NCI-H2171 treated with DMSO at 0.1 percent for 48 hours (cell line): ENCODE measurements around the gene BMERB1.
"Not testable (repeated sequence)": the region's sequence is repeated elsewhere in the genome, so short reads cannot be mapped to it uniquely, and the experiment has no call there.

Source experiments
- DNase-seq: peaks from one replicate; lab custom pipeline; 2025; lab: John Stamatoyannopoulos, UW

Gene BMERB1

DNA sequence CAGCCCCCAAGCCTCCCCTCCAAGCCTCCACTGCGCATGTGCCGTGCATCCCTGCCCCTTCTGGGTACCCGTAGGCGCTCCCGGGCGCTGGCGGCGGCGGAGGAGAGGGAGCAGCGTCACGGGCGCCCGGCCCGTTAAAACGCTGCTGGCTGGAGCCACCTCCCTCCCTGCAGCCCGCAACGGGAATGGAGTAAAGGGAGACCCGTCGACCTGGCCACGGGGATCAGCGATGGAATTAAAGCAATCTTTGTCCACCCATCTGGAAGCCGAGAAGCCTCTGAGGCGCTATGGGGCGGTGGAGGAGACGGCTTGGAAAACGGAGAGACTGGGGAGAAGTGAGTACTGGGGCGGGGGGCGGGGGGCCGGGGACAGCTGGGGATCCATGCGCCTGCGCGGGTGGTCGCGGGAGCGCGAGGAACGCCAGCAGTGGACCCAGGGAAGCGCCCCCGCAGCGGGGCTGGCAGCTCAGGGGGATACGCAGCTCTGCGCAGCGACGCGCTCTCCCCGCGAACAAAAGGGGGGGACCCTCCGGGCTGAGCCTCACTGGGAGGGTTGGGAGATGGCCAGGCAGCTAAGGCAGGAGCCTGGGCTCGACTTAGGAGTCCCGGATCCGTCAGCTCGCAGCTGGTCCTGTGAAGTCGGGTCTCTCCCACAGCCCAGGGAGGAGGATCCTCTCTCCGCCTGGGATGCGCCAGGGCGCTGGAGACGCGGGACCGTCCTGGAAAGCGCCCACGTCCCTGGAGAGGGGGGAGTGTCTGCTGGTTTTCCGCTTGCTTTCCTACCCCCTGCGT, at the start of gene BMERB1:
Gene BMERB1, plus strand, starts transcription at position 164 of the 791 bp plus-strand sequence. Its CDS starts 66 bp downstream, at position 230.
- DNase-seq: no peak

DNA sequence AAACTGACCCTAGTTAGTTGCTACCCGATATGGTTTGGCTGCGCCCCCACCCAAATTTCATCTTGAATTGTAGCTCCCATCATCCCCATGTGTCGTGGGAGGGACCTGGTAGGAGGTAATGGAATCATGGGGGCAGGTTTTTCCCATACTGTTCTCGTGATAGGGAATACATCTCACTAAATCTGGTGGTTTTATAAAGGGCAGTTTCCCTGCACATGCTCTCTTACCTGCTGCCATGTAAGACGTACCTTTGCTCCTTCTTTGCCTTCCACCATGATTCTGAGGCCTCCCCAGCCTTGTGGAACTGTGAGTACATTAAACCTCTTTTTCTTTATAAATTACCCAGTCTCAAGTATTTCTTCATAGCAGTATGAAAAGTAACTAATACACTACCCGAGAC, 46.3 kb upstream of the BMERB1 start:
- not testable (repeated sequence) for DNase-seq

GRCh38 chr16:15389916-15390315, 44.5 kb upstream of the BMERB1 start:
- not testable (repeated sequence) for DNase-seq

DNA sequence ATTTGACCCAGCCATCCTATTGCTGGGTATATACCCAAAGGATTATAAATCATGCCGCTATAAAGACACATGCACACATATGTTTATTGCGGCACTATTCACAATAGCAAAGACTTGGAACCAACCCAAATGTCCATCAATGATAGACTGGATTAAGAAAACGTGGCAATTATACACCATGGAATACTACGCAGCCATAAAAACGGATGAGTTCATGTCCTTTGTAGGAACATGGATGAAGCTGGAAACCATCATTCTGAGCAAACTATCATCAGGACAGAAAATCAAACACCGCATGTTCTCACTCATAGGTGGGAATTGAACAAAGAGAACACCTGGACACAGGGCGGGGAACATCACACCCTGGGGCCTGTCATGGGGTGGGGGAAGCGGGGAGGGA, 41.4 kb upstream of the BMERB1 start:
- DNase-seq: not testable (repeated sequence)

GRCh38 chr16:15395631-15396508, 38.5 kb upstream of the BMERB1 start, which contains the start of gene MPV17L:
Gene MPV17L, plus strand, starts transcription at chr16:15395754. Its CDS starts 144 bp downstream, at chr16:15395898.
- DNase-seq: peak; percentile 70

DNA sequence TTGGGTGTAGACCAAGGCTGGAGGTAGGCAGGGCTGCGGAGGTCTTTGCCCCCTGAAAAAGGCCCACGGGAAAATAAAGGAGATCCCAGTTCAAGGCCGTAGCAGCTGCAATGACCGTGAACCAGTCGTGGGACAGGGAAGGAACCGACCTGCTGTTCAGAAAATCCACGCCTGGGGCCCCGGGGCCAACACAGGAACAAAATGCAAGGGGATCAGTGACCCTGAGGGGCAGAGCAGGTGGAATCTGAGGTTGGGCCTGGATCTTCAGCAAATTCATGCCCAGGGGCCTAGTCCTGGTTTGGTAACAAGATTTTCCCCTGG, 37.9 kb upstream of the BMERB1 start:
- DNase-seq: not testable (repeated sequence)

- no peak for DNase-seq
Observed at GRCh38 chr16:15396948-15397594, 37.3 kb upstream of the BMERB1 start.

- no peak for DNase-seq
Observed at GRCh38 chr16:15398618-15399316, 35.6 kb upstream of the BMERB1 start.

- no peak for DNase-seq
Observed at GRCh38 chr16:15399317-15399716, 35.1 kb upstream of the BMERB1 start.

DNA sequence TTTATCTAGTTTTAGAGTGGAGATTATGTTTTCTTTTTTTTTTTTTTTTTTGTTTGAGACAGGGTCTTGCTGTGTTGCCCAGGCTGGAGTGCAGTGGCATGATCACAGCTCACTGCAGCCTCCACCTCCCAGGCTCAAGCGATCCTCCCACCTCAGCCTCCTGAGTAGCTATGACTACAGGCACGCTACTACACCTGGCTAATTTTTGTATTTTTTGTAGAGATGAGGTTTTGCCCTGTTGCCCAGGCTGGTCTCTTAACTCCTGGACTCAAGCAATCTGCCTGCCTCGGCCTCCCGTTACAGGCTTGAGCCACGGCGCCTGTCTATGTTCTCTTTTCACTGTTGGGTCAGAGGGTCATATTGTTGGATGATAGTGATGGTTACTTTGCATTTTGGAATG, 34.1 kb upstream of the BMERB1 start:
- DNase-seq: not testable (repeated sequence)

DNA sequence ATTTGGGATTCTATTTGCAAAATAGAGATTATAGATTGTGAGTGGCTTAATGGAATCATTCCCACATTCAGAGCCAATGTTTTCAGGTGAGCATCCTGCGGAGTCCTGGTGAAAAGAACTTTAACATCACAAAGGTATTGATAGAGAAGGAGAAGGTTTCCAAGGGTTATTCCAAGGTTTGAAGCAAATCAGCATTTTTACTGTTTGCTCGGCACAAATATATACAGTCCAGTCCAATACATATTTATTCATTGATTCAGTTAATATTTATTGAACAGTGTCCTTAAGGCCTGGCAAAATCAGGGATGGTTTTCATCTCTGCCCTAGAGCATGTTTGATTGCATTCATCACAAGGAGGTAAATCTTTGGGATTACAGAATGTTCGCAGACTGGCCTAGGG, 32.4 kb upstream of the BMERB1 start:
- DNase-seq: no peak

GRCh38 chr16:15403392-15403995, 30.9 kb upstream of the BMERB1 start:
- no peak for DNase-seq

DNA sequence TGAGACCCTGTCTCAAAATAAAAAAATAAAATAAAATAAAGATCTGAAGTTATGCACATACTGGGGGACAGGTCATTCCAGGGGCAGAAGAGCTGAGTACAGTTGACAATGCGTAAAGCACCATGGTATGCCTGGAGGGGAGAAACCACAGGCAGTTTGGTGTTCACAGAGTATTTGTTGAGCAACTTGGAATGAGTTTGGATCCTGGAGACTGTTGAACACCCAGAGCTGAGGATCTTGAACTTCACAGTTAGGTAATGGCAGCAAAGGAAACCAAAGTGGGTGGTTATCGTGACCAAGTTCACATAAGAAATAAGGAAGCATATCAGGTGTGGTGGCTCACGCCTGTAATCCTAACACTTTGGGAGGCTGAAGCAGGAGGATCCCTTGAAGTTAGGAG, 30.3 kb upstream of the BMERB1 start:
- DNase-seq: not testable (repeated sequence)

DNA sequence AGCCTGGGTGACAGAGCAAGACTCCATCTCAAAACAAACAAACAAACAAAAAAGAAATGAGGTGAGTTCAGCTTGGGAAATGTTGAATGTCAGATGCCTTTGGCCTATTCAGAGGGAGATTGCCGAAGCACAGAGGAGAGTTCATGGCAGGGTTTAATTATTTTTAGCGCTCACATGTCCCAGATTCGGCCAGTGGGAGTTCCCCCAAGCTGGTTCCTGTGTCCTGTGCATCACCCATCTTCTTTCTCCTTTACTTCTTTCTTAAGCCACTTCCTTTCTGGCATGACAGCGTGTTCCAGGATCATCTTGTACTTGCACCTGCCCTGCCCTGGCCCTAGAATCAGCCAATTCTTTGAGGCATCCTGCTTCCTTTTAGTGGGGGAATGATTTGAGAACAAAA, 29.6 kb upstream of the BMERB1 start:
- DNase-seq: no peak

DNA sequence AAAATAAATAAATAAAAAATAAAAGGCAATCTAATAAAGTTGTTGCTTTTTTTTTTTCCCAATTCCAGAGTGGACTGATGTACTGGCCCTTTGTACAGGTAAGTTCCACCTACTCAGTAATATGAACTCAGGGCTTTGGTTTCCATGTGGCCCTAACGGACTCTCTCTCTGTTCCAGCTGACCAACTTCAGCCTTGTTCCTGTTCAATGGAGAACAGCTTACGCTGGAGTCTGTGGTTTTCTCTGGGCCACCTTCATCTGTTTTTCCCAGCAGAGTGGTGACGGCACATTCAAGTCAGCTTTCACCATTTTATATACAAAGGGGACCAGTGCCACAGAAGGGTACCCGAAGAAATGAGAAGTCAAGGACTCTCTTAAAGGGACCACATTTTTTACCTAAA, 26.6 kb upstream of the BMERB1 start:
- DNase-seq: not testable (repeated sequence)

- not testable (repeated sequence) for DNase-seq
Observed at GRCh38 chr16:15409476-15409875, 24.9 kb upstream of the BMERB1 start.

GRCh38 chr16:15415511-15415985, 18.8 kb upstream of the BMERB1 start:
- no peak for DNase-seq

DNA sequence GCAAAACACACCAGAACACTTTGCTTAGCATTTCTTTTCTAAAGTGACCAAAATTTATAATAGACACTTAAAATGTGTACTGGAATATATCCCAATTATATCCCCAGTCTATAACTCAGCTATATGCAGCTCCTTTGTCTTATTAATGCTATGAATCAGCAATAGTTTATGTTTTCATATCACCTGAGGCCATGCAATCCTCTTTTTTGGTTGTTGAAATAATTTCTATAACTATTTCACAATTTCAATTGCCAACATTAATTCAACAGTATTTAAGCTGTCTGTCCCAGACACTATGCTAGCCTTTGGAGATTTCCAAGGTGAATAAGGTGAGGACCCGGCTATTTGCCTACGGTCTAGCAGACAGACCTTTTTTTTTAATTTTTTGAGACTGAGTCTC, 17.2 kb upstream of the BMERB1 start:
- no peak for DNase-seq

DNA sequence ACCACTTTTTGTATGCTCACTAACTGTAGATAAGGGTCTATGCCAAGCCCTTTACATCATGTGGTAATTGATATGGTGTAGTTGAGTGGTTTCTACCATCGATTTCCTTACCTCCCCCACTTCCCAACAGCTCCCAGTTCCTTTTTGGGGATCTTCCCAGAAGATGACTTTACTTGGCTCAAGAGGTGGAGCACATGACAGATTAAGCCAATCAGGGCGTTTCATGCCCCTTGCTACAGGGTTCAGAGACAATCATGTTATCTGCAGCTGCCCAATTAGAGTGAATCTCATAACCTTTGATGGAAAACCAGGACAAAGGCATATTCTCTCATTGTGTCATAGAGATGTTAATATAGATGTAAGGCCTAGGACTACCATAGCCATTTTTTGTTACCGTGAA, 16.2 kb upstream of the BMERB1 start:
- DNase-seq: no peak

DNA sequence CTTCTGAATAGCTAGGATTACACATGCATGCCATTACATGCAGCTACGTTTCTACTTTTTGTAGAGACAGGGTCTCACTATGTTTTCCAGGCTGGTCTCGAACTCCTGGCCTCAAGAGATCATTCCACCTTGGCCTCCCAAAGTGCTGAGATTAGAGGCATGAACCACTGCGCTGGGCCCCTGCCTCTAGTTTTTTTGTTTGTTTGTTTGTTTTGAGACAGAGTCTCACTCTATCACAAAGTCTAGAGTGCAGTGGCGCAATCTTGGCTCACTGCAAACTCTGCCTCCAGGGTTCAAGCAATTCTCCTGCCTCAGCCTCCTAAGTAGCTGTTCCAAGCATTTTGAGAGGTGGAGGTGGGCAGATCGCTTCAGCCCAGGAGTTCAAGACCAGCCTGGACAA, 12.7 kb upstream of the BMERB1 start:
- DNase-seq: not testable (repeated sequence)

- no peak for DNase-seq
Observed at GRCh38 chr16:15422222-15422621, 12.2 kb upstream of the BMERB1 start.
